Panc1 (cell line): ENCODE data around the gene NAPA.

Experiments
- CTCF ChIP-seq: fragments of 450-650 bp; IDR thresholded peaks from 2 replicates; pipeline ENCODE4 v1.5.1; 2017; ENCODE audit warnings: mild to moderate bottlenecking
- POLR2AphosphoS5 ChIP-seq: IDR thresholded peaks from 2 replicates; pipeline ENCODE4 v1.6.1; 2012; ENCODE audit warnings: mild to moderate bottlenecking, low read depth, low read length, moderate library complexity
- REST ChIP-seq, 2 experiments: IDR thresholded peaks; 2 replicates each; pipeline ENCODE4 v1.6.1; 2011 to 2012; ENCODE audit warnings: low read depth in 2 of 2, control low read depth in 1 of 2, low read length in 1 of 2, mild to moderate bottlenecking in 1 of 2, moderate library complexity in 1 of 2; ENCODE audit not compliant: insufficient read depth in 1 of 2

GRCh38 chr19:47490847-47491246, 24.0 kb downstream of the NAPA start:
- no peak for TF ChIP-seq CTCF
- TF ChIP-seq REST (IDR thresholded peaks at IDR 0.05; ENCODE audit: insufficient read depth in 1 of 2, low read depth in 2 of 2, low read length in 1 of 2), result no peak
- TF ChIP-seq POLR2AphosphoS5, result no peak
